ENCODE measurements around the gene RFX4.

The RFX4 gene

DNA sequence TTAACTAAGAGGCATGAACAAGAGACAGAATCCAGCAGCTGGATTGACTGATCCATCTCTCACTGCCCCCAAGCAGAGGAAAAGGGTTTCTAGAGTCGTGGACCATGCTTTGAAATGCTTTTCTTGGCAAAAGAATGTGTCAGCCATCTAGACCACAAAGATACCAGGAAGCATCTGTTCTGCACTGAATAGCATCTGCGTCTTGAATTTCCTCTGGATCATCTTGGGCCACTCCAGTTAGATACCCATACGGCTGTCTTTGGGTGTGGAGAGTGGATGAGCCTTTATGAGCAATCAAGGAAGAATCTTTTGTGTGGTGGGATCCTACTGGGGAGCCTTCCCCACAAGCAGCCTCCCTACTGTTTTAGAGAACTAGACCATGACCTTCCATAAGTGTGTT, 16.0 kb upstream of the RFX4 start:
- H3K27ac ChIP-seq (ENCODE audit: poor library complexity, severe bottlenecking), result no peak overlapping the region
- no peaks in the 10 kb centered on the region for H3K9me3 ChIP-seq (ENCODE audit: severe bottlenecking)
- H3K4me3 ChIP-seq (ENCODE audit: severe bottlenecking), result no peak overlapping the region
- H3K27me3 ChIP-seq (ENCODE audit: insufficient read depth, poor library complexity, severe bottlenecking), result no peaks in the 10 kb centered on the region
- TF ChIP-seq, protein P1, sequence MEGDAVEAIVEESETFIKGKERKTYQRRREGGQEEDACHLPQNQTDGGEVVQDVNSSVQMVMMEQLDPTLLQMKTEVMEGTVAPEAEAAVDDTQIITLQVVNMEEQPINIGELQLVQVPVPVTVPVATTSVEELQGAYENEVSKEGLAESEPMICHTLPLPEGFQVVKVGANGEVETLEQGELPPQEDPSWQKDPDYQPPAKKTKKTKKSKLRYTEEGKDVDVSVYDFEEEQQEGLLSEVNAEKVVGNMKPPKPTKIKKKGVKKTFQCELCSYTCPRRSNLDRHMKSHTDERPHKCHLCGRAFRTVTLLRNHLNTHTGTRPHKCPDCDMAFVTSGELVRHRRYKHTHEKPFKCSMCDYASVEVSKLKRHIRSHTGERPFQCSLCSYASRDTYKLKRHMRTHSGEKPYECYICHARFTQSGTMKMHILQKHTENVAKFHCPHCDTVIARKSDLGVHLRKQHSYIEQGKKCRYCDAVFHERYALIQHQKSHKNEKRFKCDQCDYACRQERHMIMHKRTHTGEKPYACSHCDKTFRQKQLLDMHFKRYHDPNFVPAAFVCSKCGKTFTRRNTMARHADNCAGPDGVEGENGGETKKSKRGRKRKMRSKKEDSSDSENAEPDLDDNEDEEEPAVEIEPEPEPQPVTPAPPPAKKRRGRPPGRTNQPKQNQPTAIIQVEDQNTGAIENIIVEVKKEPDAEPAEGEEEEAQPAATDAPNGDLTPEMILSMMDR (IDR thresholded peaks at IDR 0.05; ENCODE audit: poor library complexity, severe bottlenecking), result no peak
- DNase-seq (ENCODE audit: low spot score) (no peak), ATAC-seq (ENCODE audit: low read depth) (no peak)
- H3K36me3 ChIP-seq (ENCODE audit: low read depth), result no peaks in the 10 kb centered on the region
- no peaks in the 10 kb centered on the region for H3K4me1 ChIP-seq (ENCODE audit: insufficient read depth, poor library complexity, severe bottlenecking)

DNA sequence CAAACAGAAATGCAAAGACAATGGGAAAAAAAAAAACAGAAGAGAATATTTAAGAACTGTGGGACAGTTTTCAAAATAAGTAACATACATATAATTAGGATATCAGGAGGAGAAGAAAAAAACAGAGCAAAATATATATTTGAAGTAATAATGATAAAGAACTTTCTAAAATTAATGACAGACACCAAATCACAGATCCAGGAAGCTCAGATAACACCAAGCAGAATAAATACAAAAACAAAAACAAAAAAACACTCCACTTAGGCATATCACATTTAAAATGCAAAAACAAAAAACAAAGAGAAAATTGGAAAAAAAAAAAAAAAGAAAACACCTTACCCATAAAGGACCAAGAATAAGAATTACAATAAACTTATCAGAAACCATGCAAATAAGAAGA, 9.6 kb upstream of the RFX4 start:
- no peak for ATAC-seq (ENCODE audit: low read depth)

DNA sequence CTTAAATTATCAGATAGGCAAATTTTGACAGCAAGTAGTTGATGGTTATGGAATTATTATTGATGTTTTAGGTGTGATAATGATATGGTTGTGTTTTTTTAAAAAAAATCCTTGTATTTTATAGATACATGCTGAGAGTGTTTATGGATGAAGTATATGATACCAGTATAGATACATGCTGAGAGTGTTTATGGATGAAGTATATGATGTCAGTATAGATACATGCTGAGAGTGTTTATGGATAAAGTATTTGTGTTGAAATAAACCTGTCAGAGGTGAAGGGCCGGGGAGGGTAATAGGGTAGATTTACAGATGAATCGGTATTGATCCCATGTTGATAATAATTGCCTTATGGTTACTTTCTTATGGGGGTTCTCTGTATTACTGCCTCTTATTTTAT, 6.0 kb upstream of the RFX4 start:
- no peak for DNase-seq (ENCODE audit: low spot score)
- ATAC-seq (ENCODE audit: low read depth), result no peak
- H3K27me3 ChIP-seq (ENCODE audit: insufficient read depth, poor library complexity, severe bottlenecking), result peaks cover 84% of the 10 kb centered on the region
- no peak overlapping the region for H3K4me3 ChIP-seq (ENCODE audit: severe bottlenecking)
- H3K27ac ChIP-seq (ENCODE audit: poor library complexity, severe bottlenecking), result no peak overlapping the region
- no peaks in the 10 kb centered on the region for H3K36me3 ChIP-seq (ENCODE audit: low read depth)
- no peaks in the 10 kb centered on the region for H3K9me3 ChIP-seq (ENCODE audit: severe bottlenecking)
- TF ChIP-seq, protein P1 (IDR thresholded peaks at IDR 0.05; ENCODE audit: poor library complexity, severe bottlenecking), result no peak
- no peaks in the 10 kb centered on the region for H3K4me1 ChIP-seq (ENCODE audit: insufficient read depth, poor library complexity, severe bottlenecking)

More for the DNA sequence above, 9.6 kb upstream of the RFX4 start:
- H3K27me3 ChIP-seq (ENCODE audit: insufficient read depth, poor library complexity, severe bottlenecking), result peaks cover 52% of the 10 kb centered on the region
- no peaks in the 10 kb centered on the region for H3K4me1 ChIP-seq (ENCODE audit: insufficient read depth, poor library complexity, severe bottlenecking)
- H3K36me3 ChIP-seq (ENCODE audit: low read depth), result no peaks in the 10 kb centered on the region
- H3K9me3 ChIP-seq (ENCODE audit: severe bottlenecking), result no peaks in the 10 kb centered on the region
- no peak for DNase-seq (ENCODE audit: low spot score)
- H3K4me3 ChIP-seq (ENCODE audit: severe bottlenecking), result no peak overlapping the region
- H3K27ac ChIP-seq (ENCODE audit: poor library complexity, severe bottlenecking), result no peak overlapping the region
- TF ChIP-seq, protein P1 (IDR thresholded peaks at IDR 0.05; ENCODE audit: poor library complexity, severe bottlenecking), result no peak

DNA sequence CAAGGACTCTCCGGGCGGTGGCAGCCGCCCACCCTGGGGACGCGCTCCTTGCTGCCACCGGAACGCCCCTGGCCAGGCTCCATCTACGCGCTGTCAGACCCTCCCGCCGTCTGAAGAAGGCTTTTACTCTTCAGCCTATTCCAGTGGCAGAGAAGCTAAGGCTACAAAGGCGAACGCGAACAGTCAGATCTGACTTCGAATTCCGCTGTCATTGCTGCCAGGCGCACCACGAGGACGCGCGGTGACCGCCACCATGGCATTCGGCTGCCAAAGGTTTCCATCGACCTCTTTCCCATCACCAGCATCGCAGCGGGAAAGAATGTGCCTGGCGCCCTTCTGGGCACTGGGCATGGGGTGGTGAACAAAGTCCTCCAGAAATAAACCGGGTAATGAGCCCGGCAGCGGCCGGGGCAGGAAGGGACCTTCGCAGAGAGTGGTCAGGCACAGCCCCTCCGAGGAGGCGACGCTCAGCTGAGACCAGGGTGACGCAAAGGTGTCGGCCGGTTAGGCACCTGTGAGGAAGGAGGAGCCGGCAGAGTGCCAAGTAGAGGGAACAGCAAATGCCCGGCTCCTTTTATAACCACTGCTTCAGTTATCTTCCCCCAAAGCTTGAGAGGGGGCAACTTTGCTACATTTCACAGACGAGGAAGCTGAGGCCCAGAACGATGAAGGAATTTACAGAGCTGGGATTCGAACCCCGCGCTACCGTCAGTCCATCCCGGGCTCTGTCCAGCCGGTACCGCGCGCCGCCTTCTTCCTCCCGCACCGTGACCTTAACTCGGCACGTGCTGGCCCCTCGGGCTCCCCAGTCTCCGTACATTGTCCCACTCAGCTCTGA, 1.9 kb upstream of the RFX4 start:
- peaks cover 95% of the 10 kb centered on the region for H3K27me3 ChIP-seq (ENCODE audit: insufficient read depth, poor library complexity, severe bottlenecking)

More for the DNA sequence above, 1.9 kb upstream of the RFX4 start:
- TF ChIP-seq, protein P1 (IDR thresholded peaks at IDR 0.05; ENCODE audit: poor library complexity, severe bottlenecking), result no peak
- Histone ChIP-seq H3K9me3 (ENCODE audit: severe bottlenecking) (no peaks in the 10 kb centered on the region), H3K36me3 (ENCODE audit: low read depth) (no peaks in the 10 kb centered on the region), H3K4me1 (ENCODE audit: insufficient read depth, poor library complexity, severe bottlenecking) (no peaks in the 10 kb centered on the region), H3K4me3 (ENCODE audit: severe bottlenecking) (no peak overlapping the region), H3K27ac (ENCODE audit: poor library complexity, severe bottlenecking) (no peak overlapping the region)
- ATAC-seq (ENCODE audit: low read depth) (no peak), DNase-seq (ENCODE audit: low spot score) (no peak)

Data from RWPE2 (cell line).